ENCODE results near the gene SEMA3C. TPM values are rescaled to one million over a fixed set of nuclear protein-coding genes. Genes with fewer than 3 reads are reported as not detected.

The SEMA3C gene
- total and polyA plus RNA-seq, 11 donors = 11.7 to 110 (median 67.6) TPM

DNA sequence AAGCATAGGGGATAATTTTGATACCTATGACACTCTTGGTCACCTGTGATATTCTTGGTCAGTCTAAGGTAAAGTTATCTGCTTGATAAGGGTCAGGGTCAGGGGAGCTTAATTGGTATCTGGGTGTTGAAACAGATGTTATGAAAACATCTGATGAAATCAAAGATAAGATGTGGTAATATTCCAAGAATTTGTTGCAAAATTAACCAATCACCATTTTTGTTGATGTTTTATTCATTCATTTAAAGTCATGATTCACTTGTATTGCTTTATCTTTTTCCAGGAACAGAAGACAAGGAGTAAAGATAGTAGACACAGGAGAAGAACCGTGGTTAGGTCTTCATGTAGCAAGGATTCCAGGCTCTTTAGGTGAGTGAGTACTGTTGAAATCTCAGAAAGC is 103.1 kb downstream of the SEMA3C start:
- H3K36me3 ChIP-seq = peaks cover 0 to 5% (median 0%) of the 10 kb centered on the region in 9 donors
- no peak overlapping the region for H3K4me3 ChIP-seq
- H3K27ac ChIP-seq = no peak overlapping the region
- 70 to 89% (median 79%) methylated on average over 1 of the region's 1 CpG for WGBS, 4 donors
- ATAC-seq (no peak), DNase-seq (no peak)
- no peaks in the 10 kb centered on the region for H3K27me3 ChIP-seq
- intact Hi-C loops (cut with DNase I) = no loop called here
- H3K9me3 ChIP-seq = no peaks in the 10 kb centered on the region
- TF ChIP-seq POLR2A (IDR thresholded peaks at IDR 0.05) = no peak
- TF ChIP-seq CTCF (IDR thresholded peaks at IDR 0.05) = no peak
- H3K4me1 ChIP-seq = peaks cover 0 to 4% (median 0%) of the 10 kb centered on the region in 12 donors

- WGBS, 4 donors = 78 to 90% (median 85%) methylated on average over 1 of the region's 1 CpG
- H3K9me3 ChIP-seq = peaks cover 0 to 6% (median 0%) of the 10 kb centered on the region in 12 donors
- no peak for TF ChIP-seq CTCF (IDR thresholded peaks at IDR 0.05)
- TF ChIP-seq POLR2A (IDR thresholded peaks at IDR 0.05) = no peak
These were observed 109.3 kb downstream of the SEMA3C start for GRCh38 chr7:80809545-80809944.

GRCh38 chr7:80807166-80807900 is 111.5 kb downstream of the SEMA3C start:
- no peak overlapping the region for H3K27ac ChIP-seq
- no peak for TF ChIP-seq CTCF (IDR thresholded peaks at IDR 0.05)
- no peak for TF ChIP-seq POLR2A (IDR thresholded peaks at IDR 0.05)
- intact Hi-C loops (cut with DNase I) = no loop called here
- peaks cover 0 to 16% (median 0%) of the 10 kb centered on the region in 12 donors for H3K4me1 ChIP-seq
- no peak overlapping the region for H3K4me3 ChIP-seq
- DNase-seq (no peak), ATAC-seq (no peak)
- peaks cover 0 to 24% (median 0%) of the 10 kb centered on the region in 9 donors for H3K36me3 ChIP-seq
- H3K27me3 ChIP-seq = no peaks in the 10 kb centered on the region
- WGBS, 4 donors = 49 to 63% (median 53%) methylated on average over 3 of the region's 3 CpGs
- H3K9me3 ChIP-seq = peaks cover 0 to 6% (median 0%) of the 10 kb centered on the region in 12 donors

More at GRCh38 chr7:80809545-80809944, 109.3 kb downstream of the SEMA3C start:
- peaks cover 0 to 7% (median 0%) of the 10 kb centered on the region in 9 donors for H3K36me3 ChIP-seq
- no peak for ATAC-seq
- H3K27me3 ChIP-seq = no peaks in the 10 kb centered on the region
- no peak overlapping the region for H3K4me3 ChIP-seq
- H3K4me1 ChIP-seq = peaks cover 0 to 16% (median 0%) of the 10 kb centered on the region in 12 donors
- DNase-seq = no peak
- intact Hi-C loops (cut with DNase I) = no loop called here
- H3K27ac ChIP-seq = no peak overlapping the region

DNA sequence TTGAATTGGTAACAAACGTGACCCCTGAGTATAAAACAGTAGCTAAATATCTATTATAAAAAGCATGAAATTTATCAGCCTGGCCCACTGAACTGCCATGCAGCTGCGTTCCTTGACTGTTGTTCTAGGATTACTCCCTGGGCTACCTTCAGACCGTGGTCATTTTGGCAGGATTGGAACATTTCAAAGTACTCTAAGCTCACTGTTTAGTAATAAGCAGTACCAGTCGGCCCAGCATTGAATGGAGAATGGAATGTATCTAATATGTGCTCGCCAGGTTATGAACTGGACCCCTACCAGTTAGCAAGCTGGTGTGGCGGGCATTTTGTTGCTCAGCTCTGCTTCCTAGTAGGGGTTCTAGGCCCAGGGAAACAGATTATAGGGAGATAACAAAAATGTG is 112.2 kb downstream of the SEMA3C start:
- Histone ChIP-seq H3K4me1 (peaks cover 0 to 16% (median 0%) of the 10 kb centered on the region in 12 donors), H3K36me3 (peaks cover 0 to 24% (median 0%) of the 10 kb centered on the region in 9 donors), H3K27ac (no peak overlapping the region), H3K9me3 (peaks cover 0 to 6% (median 0%) of the 10 kb centered on the region in 12 donors), H3K4me3 (no peak overlapping the region), H3K27me3 (no peaks in the 10 kb centered on the region)
- intact Hi-C loops (cut with DNase I) = no loop called here
- TF ChIP-seq CTCF (IDR thresholded peaks at IDR 0.05) = no peak
- no peak for TF ChIP-seq POLR2A (IDR thresholded peaks at IDR 0.05)
- DNase-seq = no peak
- 61 to 70% (median 63%) methylated on average over 6 of the region's 6 CpGs for WGBS, 4 donors
- ATAC-seq = no peak
